ENCODE results near the gene SELP. TPM values are rescaled to one million over a fixed set of nuclear protein-coding genes. Genes with fewer than 3 reads are reported as not detected.

The SELP gene
- total and polyA plus RNA-seq, 4 donors, result 1.7 to 8.1 (median 2.4) TPM

GRCh38 chr1:169644297-169644696 lies 14.4 kb upstream of the SELP start:
- Histone ChIP-seq H3K36me3 (ENCODE audit: control insufficient read depth in 4 of 4, insufficient read depth in 3 of 4, low read depth in 1 of 4, low read length in 3 of 4) (no peaks in the 10 kb centered on the region), H3K27me3 (ENCODE audit: control insufficient read depth in 4 of 4, insufficient read depth in 4 of 4, low read length in 3 of 4) (no peaks in the 10 kb centered on the region), H3K4me3 (ENCODE audit: low read depth in 1 of 3, low read length in 3 of 3) (no peak overlapping the region), H3K9me3 (ENCODE audit: control insufficient read depth in 4 of 4, low read length in 3 of 4) (no peaks in the 10 kb centered on the region), H3K4me1 (ENCODE audit: control insufficient read depth in 4 of 4, insufficient read depth in 4 of 4, low read length in 3 of 4) (no peaks in the 10 kb centered on the region), H3K9ac (ENCODE audit: low read depth in 1 of 2, low read length in 2 of 2) (no peak overlapping the region), H3K27ac (ENCODE audit: low read depth in 1 of 2, low read length in 2 of 2) (no peak overlapping the region)
- DNase-seq (ENCODE audit: low spot score), result no peak
- TF ChIP-seq SP1 (IDR thresholded peaks at IDR 0.05) (no peak), REST (IDR thresholded peaks at IDR 0.05) (no peak), CTCF (IDR thresholded peaks at IDR 0.05; ENCODE audit: low read depth, low read length, missing input control) (no peak), ATF3 (IDR thresholded peaks at IDR 0.05) (no peak), ZBTB33 (IDR thresholded peaks at IDR 0.05) (no peak)
- 76% methylated on average over 3 of the region's 3 CpGs for WGBS

- no peaks in the 10 kb centered on the region for H3K36me3 ChIP-seq (ENCODE audit: control insufficient read depth in 4 of 4, insufficient read depth in 3 of 4, low read depth in 1 of 4, low read length in 3 of 4)
- no peak overlapping the region for H3K27ac ChIP-seq (ENCODE audit: low read depth in 1 of 2, low read length in 2 of 2)
- no peak for TF ChIP-seq TAF1 (conservative IDR thresholded peaks at IDR 0.05)
- H3K9ac ChIP-seq (ENCODE audit: low read depth in 1 of 2, low read length in 2 of 2), result no peak overlapping the region
- 73% methylated on average over 1 of the region's 1 CpG for WGBS
- no peaks in the 10 kb centered on the region for H3K4me1 ChIP-seq (ENCODE audit: control insufficient read depth in 4 of 4, insufficient read depth in 4 of 4, low read length in 3 of 4)
- DNase-seq (ENCODE audit: low spot score), result no peak
- H3K9me3 ChIP-seq (ENCODE audit: control insufficient read depth in 4 of 4, low read length in 3 of 4), result peaks cover 0 to 10% (median 4%) of the 10 kb centered on the region in 4 donors
- no peak overlapping the region for H3K4me3 ChIP-seq (ENCODE audit: low read depth in 1 of 3, low read length in 3 of 3)
- H3K27me3 ChIP-seq (ENCODE audit: control insufficient read depth in 4 of 4, insufficient read depth in 4 of 4, low read length in 3 of 4), result no peaks in the 10 kb centered on the region
Observed at GRCh38 chr1:169634877-169635276, 5.0 kb upstream of the SELP start.

- H3K27me3 ChIP-seq (ENCODE audit: control insufficient read depth in 4 of 4, insufficient read depth in 4 of 4, low read length in 3 of 4), result no peaks in the 10 kb centered on the region
- WGBS, result 98% methylated on average over 1 of the region's 1 CpG
- no peak overlapping the region for H3K4me3 ChIP-seq (ENCODE audit: low read depth in 1 of 3, low read length in 3 of 3)
- TF ChIP-seq FOXA1 (IDR thresholded peaks at IDR 0.05) (no peak), SP1 (IDR thresholded peaks at IDR 0.05) (no peak), HNF4A (conservative IDR thresholded peaks at IDR 0.05) (no peak), CTCF (IDR thresholded peaks at IDR 0.05; ENCODE audit: low read depth, low read length, missing input control) (no peak), RXRA (IDR thresholded peaks at IDR 0.05) (no peak), NR2F2 (IDR thresholded peaks at IDR 0.05) (no peak), TAF1 (conservative IDR thresholded peaks at IDR 0.05) (no peak), YY1 (IDR thresholded peaks at IDR 0.05) (no peak), GABPA (IDR thresholded peaks at IDR 0.05 in 1 of 2, conservative IDR thresholded peaks at IDR 0.05 in 1 of 2) (no peak), RAD21 (IDR thresholded peaks at IDR 0.05) (no peak), MAX (IDR thresholded peaks at IDR 0.05) (no peak), EGR1 (IDR thresholded peaks at IDR 0.05; ENCODE audit: low read depth in 2 of 2) (no peak), ATF3 (IDR thresholded peaks at IDR 0.05) (no peak), FOXA2 (IDR thresholded peaks at IDR 0.05) (no peak), JUND (IDR thresholded peaks at IDR 0.05) (no peak)
Observed at GRCh38 chr1:169634145-169634544, 4.2 kb upstream of the SELP start.

More at GRCh38 chr1:169634145-169634544, 4.2 kb upstream of the SELP start:
- Histone ChIP-seq H3K9ac (ENCODE audit: low read depth in 1 of 2, low read length in 2 of 2) (no peak overlapping the region), H3K9me3 (ENCODE audit: control insufficient read depth in 4 of 4, low read length in 3 of 4) (peaks cover 0 to 10% (median 4%) of the 10 kb centered on the region in 4 donors), H3K27ac (ENCODE audit: low read depth in 1 of 2, low read length in 2 of 2) (no peak overlapping the region), H3K4me1 (ENCODE audit: control insufficient read depth in 4 of 4, insufficient read depth in 4 of 4, low read length in 3 of 4) (no peaks in the 10 kb centered on the region), H3K36me3 (ENCODE audit: control insufficient read depth in 4 of 4, insufficient read depth in 3 of 4, low read depth in 1 of 4, low read length in 3 of 4) (no peaks in the 10 kb centered on the region)
- no peak for DNase-seq (ENCODE audit: low spot score)

Measured in liver (tissue), 9 donors.